H7 (cell line): ENCODE results near the gene SSH3. TPM values are rescaled to one million over a fixed set of nuclear protein-coding genes. Genes with fewer than 3 reads are reported as not detected.
A peak's percentile ranks its signal among the peaks of the same experiment; 100 is the strongest.
"Not testable (repeated sequence)": the region's sequence is repeated elsewhere in the genome, so short reads cannot be mapped to it uniquely, and the experiment has no call there.

Source experiments
- DNase-seq: peaks from one replicate; pipeline ENCODE4 v3.0.0; 2012
- H3K27me3 ChIP-seq: 2 replicates; pipeline ENCODE4 v1.6.0; 2011; ENCODE audit warnings: mild to moderate bottlenecking, low read length; ENCODE audit not compliant: control insufficient read depth, insufficient read depth
- H3K36me3 ChIP-seq: replicated peaks from 2 replicates; pipeline ENCODE4 v1.5.1; 2011; ENCODE audit warnings: low read length; ENCODE audit not compliant: control insufficient read depth, insufficient read depth
- H3K4me3 ChIP-seq: 2 replicates; pipeline ENCODE4 v1.5.1; 2011; ENCODE audit warnings: low read depth, mild to moderate bottlenecking, control low read depth, low read length, moderate library complexity; ENCODE audit not compliant: insufficient read depth
- total RNA-seq: library from RNA; depleted of rRNA; stranded (reverse); fragments of >200 nt; shearing (Covaris generic); gene quantifications from 2 replicates; pipeline ENCODE4 v1.2.3, GENCODE V29; 2014; rRNA removed

SSH3 gene
- 23.6 and 30.2 TPM in 2 replicates for total RNA-seq

GRCh38 chr11:67303132-67303834 lies at the start of gene SSH3:
Gene SSH3, plus strand, starts transcription at chr11:67303530. Its CDS starts 96 bp downstream, at chr11:67303626.
- H3K4me3 ChIP-seq, result peak within 1 kb of the TSS; percentile 86
- DNase-seq, result peak; percentile 97
- H3K36me3 ChIP-seq, result peaks cover 2% of the 10 kb centered on the region
- H3K27me3 ChIP-seq, result peaks cover 3% of the 10 kb centered on the region; the same call in 1 of the 2 replicates

DNA sequence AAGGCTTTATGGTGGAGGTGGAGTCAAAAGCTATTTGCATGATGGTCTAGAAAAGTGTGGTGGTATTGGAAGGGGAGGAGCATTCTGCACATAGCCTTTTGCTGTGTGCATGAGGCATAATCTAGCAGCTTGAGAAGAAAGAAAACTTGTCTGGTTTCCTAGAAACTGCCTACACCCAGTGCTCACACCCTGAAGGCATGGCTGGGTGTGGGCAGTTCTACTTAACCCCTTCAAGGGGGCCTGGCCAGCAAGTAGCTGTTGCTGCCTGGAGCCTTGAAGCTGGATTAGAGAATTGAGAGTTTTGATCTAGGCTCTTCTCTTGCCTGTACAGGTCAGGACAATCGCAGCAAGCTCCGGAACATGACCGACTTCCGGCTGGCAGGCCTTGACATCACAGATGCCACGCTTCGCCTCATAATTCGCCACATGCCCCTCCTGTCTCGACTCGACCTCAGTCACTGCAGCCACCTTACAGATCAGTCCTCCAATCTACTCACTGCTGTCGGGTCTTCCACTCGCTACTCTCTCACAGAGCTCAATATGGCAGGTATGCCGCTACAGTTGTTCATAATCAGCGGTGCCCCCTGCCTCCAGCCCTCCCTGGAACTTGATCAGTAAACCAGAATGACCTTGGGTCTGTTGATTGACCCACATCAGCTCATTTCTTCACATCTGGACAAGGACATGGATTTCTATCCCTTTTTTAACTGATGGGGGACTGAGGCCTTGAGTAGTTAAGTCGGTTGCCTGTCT lies 49.3 kb upstream of the SSH3 start:
- DNase-seq, result no peak
- Histone ChIP-seq H3K4me3 (no peak overlapping the region), H3K27me3 (no peaks in the 10 kb centered on the region), H3K36me3 (peaks cover 59% of the 10 kb centered on the region)

DNA sequence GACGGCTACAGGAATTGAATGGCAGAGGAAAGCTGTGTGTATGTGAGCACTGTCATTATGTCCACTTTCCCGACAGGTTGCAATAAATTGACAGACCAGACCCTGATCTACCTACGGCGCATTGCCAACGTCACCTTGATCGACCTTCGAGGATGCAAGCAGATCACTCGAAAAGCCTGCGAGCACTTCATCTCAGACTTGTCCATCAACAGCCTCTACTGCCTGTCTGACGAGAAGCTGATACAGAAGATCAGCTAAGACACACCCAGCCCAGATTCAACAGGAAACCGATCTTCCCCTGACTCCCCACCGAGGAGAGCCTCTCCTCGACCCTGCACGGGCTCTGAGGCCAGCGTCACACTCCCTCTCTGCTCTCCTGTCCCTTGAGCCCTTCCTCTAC lies 48.5 kb upstream of the SSH3 start:
- DNase-seq, result no peak
- no peaks in the 10 kb centered on the region for H3K27me3 ChIP-seq
- H3K36me3 ChIP-seq, result peaks cover 53% of the 10 kb centered on the region
- H3K4me3 ChIP-seq, result no peak overlapping the region

- Histone ChIP-seq H3K4me3 (no peak overlapping the region), H3K36me3 (peaks cover 48% of the 10 kb centered on the region), H3K27me3 (no peaks in the 10 kb centered on the region)
Measured at GRCh38 chr11:67255353-67255752, 48.0 kb upstream of the SSH3 start.

GRCh38 chr11:67255864-67256263 lies 47.5 kb upstream of the SSH3 start:
- Histone ChIP-seq H3K36me3 (peaks cover 44% of the 10 kb centered on the region), H3K27me3 (no peaks in the 10 kb centered on the region), H3K4me3 (no peak overlapping the region)
- no peak for DNase-seq

More at GRCh38 chr11:67255353-67255752, 48.0 kb upstream of the SSH3 start:
- no peak for DNase-seq

- no peaks in the 10 kb centered on the region for H3K27me3 ChIP-seq
- DNase-seq, result no peak
- H3K36me3 ChIP-seq, result peaks cover 37% of the 10 kb centered on the region
Measured at GRCh38 chr11:67256477-67257135, 46.7 kb upstream of the SSH3 start.

GRCh38 chr11:67260406-67260805 lies 42.9 kb upstream of the SSH3 start:
- Histone ChIP-seq H3K36me3 (peaks cover 4% of the 10 kb centered on the region), H3K4me3 (no peak overlapping the region), H3K27me3 (peaks cover 6% of the 10 kb centered on the region)
- DNase-seq, result no peak

More at GRCh38 chr11:67256477-67257135, 46.7 kb upstream of the SSH3 start:
- H3K4me3 ChIP-seq, result no peak overlapping the region

GRCh38 chr11:67260885-67261639 lies 42.3 kb upstream of the SSH3 start:
- not testable (repeated sequence) for H3K36me3 ChIP-seq, H3K27me3 ChIP-seq
- H3K4me3 ChIP-seq, result peak overlapping the region; percentile 47
- DNase-seq, result peak; percentile 98

DNA sequence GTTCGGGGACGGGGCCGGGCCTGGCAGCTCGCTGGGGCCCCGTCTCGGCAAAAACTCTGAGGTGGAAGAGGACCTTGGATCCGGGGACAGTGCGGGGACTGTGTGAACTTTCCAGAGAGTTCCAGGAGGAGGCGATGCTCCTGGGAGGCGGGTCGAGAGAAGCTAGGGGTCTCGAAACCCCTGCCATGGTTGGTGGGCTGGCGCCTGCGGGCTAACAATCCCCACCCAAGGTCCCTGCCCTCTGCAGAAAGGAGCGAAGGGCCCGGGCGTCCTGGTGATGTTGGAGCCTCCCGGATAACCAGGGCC lies 41.7 kb upstream of the SSH3 start:
- no peak for DNase-seq
- Histone ChIP-seq H3K4me3 (peak overlapping the region; percentile 47), H3K36me3 (no peaks in the 10 kb centered on the region), H3K27me3 (peaks cover 7% of the 10 kb centered on the region)

DNA sequence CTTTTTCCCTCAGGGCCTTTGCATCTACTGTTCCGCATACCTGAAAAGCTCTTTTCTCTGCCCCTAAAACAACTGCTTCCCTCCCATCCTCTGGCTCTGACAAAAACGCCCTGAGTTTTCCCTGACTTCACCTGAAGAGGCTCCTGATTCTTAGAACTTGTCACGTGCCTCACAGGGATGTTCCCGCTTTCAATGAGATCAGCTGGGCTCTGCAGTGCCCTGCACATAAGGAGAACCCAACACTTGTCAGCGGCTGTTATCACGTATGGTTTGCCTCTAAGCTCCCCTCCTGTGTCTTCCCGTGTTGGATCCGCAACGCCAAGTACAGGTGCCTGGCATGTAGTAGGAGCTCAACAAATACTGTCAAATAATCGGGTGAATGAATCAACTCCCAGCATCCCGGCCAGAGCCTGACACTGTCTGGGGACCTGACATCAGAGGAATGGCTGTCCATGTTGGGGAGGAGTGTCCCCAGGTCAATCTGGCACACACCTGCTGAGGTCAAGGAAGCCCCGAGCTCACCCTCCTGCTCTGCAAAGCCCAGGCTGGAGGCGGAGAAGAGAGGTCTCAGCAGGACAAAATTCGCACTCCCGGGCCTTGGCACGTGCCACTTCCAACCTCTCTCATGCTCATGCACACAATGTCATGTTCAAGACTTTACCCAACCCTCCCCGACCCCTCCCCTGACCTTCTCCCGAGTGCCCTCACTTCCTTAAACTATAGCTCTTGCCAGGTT lies 41.2 kb upstream of the SSH3 start:
- peak overlapping the region; percentile 47 for H3K4me3 ChIP-seq
- H3K36me3 ChIP-seq, result no peaks in the 10 kb centered on the region
- peak; percentile 46 for DNase-seq
- H3K27me3 ChIP-seq, result peaks cover 7% of the 10 kb centered on the region

- Histone ChIP-seq H3K27me3 (peaks cover 7% of the 10 kb centered on the region), H3K4me3 (no peak overlapping the region), H3K36me3 (peaks cover 1% of the 10 kb centered on the region)
- DNase-seq, result peak; percentile 93
Measured at GRCh38 chr11:67262731-67263675, 40.3 kb upstream of the SSH3 start.

DNA sequence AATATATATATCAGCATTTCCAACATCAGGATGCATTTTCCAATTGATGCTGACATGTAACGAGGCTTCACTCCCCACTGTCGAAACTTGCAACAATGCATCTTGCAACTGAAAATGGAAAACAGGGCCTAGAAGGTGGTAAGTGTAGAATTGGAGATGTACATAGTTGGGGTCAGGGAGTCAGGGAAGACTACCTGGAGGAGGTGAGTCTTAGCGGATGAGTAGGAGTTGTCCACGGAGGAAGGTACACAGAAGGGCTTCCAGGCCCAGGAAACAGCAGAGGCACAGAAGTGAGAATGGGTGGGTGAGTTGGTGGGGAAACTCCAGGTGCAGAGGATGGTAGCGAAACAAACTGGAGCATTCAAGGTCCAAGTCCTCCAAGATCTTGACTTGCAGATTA lies 39.1 kb upstream of the SSH3 start:
- peaks cover 7% of the 10 kb centered on the region for H3K27me3 ChIP-seq
- no peak for DNase-seq
- H3K36me3 ChIP-seq, result peaks cover 5% of the 10 kb centered on the region
- no peak overlapping the region for H3K4me3 ChIP-seq
